Activated effector memory CD4-positive, alpha-beta T cell treated with anti-CD3 and anti-CD28 coated beads, Interleukin-2, amount 50 U/mL, for 16 hours (primary cell): ENCODE results near the gene TANGO2.

Experiments used
- DNase-seq: peaks from one replicate; pipeline ENCODE4 v3.0.0-alpha.2; 2020

Gene TANGO2

DNA sequence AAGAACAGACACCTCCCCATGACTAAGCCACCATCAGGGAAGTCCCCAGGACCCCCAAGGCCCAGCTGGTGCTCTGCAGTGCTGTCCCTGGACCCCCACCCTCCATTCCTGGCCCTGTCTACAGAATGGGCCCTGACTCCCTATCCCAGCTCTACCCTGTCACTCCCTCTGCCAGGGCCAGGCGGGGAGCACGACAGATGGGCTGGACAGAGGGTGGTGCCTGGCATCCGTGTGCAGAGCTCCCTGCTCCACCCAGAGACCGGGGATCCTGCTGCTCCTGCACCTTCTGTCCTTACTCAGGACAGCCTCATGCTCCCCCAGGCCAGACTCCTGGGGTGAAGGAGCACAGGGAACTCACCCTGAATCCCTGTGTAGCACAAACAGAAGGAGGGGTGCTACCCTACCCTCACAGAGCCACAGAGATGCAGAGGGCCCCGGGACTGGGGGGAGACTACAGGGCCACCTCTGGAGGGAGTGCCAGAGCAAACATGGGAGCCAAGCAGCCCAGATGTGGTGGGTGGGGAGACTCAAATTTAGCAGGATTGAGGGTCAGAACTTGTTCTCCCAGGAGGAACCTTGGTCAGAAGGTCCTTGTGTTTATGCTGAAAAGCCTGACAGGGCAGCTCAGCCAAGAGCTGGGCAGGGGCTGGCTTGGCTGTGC lies 6.3 kb upstream of the TANGO2 start:
- no peak for DNase-seq

GRCh38 chr22:20015187-20015625 lies 5.7 kb upstream of the TANGO2 start:
- DNase-seq, result no peak

DNA sequence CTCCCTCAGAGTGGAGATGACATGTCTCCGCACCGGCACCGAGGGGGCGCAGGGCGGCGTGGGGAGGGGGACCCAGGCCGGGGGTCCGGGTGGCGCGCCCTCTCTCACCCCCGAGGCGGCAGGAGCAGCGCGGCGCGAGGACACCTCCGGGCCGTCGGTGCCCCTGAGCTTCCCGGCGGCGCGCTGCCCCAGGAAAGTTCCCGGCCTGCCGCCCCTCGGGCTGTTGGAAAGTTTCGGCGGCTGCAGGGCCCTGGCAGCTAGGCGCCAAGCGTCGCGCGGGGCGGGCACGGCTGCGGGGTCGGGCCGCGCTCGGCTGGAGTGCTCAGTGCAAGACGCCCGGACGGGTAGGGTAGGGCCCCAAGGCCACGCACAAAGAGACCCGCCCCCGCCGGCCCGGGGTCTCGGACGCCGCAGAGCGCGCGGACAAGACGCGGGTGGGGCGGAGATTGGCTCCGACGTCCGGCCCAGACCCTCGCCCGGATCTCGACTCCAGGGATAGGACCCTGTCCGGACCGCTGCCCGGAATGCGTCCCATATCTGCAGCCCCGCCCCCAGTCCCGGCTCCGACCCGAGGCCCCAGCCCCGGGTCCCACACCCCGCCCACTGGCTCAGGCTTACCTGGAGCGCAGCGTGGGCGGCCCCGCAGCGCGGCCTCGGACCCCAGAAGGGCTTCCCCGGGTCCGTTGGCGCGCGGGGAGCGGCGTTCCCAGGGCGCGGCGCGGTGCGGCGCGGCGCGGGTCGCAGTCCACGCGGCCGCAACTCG lies 4.8 kb upstream of the TANGO2 start:
- no peak for DNase-seq

DNA sequence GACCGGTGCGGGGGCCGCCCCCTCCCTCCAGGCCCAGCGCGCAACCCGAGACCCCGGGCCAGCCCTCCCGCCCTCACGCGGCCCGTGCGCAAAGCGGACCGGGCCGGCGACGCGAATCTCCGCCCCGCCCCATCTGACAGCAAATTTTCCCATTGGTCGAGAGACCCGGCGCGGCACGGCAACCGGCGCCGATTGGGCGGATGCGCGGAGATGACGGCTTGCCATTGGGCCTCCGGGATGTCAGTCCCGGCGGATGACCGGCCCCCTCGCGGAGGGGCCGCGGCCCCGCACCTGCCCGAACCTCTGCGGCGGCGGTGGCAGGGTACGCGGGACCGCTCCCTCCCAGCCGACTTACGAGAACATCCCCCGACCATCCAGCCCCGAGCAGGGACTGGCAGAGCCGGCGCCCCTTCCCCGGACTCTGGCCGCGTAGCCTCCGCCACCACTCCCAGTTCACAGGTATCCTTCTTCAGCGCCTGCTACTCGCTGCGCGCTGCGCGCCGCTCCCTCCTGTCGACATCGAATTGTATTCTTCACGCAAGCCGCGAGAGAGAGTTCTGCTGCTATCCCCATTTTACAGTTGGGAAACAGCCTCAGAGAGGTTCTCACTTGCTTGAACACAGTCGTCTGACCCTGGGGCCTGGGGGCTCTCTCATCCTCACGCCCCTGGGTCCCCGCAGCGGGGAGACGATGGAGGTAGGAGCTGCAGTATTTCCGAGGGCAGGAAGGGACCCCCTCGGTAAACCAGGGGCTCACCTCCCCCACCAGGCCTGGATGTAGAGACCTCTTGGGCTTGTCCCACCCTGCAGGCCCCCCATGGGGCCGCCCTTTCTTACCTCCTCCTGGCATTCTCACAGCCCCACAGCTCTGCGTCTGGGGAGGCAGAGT lies 3.9 kb upstream of the TANGO2 start, which contains the start of gene ARVCF:
Gene ARVCF (minus strand): TSS at position 90 of the 888 bp plus-strand sequence. CDS start 26,029 bp downstream, outside the sequence.
- DNase-seq, result peak; percentile 97

GRCh38 chr22:20017622-20017958 lies 3.3 kb upstream of the TANGO2 start:
- no peak for DNase-seq

GRCh38 chr22:20018001-20018400 lies 2.9 kb upstream of the TANGO2 start:
- DNase-seq, result no peak

- no peak for DNase-seq
These were observed 1.0 kb upstream of the TANGO2 start for GRCh38 chr22:20019661-20020532.

DNA sequence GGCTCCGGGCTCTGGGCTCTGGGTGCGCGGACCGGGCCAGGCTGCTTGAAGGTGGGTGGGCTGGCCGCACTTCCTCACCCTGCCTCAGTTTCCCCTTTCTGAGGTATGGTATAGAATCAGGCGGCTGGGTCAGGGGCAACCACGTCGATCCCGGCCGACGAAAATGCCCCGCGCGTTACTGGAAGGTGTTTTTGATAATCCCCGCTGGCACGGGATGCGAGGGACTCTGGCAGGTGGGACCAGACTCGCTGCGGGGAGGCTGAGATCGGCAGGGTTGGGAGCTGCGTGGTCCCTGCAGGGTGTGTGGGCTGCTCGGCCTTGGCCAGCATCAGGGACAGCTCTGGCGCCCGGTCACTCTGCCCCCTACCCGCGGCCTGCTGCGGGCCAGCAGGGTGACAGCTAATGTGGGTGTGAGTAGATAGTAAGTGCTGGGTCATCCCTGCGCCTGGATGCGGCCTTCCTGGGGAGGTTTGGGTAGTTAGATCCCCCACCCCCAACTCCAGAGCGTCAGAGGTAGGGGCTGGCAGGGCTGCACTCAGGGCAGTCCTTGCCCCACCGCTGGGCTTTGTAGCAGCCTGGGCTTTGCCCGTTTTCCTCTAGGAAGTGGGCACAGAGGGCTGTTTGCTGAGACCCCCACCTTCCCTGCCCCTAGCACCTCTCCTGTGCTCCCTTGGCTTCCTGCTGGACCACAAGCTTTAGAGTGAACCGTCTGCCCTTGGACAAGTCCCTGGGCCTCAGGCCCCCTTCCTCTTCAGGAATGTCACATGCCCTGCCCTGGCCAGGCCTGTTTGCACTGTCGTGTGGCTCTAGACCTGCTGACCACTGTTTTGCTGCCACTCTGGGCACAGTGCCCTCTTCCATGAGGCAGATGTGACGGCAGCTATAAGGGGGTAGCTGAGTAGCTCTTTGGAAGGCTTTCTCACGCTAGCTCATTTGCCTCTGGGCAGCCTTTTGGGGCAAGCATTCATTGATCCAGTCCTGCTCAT lies 579 bp downstream of the TANGO2 start:
- DNase-seq, result no peak

DNA sequence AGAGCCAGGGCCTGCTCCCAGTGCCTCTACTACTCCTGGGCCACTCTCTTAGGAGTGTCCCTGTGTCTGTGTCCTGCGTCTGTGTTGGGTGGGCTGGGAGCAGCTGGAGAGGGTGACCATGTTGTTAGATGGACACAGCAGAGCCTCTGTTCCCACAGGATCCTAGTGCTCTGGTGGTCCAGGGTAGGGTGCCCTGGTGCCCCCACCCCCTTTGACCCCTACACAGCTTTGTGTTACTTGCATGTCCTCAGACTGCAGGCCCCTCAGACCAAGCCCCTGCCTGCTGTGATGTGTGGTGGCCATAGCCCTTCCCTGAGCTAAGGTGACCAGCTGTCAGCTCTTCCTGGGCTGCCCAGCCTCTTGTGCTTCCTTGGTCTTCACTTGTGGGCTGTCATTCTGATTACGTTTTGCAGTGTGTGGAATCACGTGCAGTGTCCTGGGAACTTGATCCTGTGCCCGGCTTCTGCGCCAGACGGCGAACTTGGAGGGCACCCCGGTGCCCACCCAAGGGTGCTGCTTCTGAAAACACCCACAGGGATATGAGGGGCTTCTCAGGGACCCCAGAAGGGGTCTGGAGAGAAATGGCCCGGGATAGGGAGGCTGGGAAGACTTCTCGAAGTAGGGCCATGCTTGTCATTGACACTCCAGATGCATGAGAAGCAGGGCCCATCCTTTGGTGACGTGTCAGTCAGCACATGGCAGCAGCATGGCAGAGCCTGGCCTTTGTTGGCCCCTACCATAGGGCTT lies 1.5 kb downstream of the TANGO2 start:
- no peak for DNase-seq

DNA sequence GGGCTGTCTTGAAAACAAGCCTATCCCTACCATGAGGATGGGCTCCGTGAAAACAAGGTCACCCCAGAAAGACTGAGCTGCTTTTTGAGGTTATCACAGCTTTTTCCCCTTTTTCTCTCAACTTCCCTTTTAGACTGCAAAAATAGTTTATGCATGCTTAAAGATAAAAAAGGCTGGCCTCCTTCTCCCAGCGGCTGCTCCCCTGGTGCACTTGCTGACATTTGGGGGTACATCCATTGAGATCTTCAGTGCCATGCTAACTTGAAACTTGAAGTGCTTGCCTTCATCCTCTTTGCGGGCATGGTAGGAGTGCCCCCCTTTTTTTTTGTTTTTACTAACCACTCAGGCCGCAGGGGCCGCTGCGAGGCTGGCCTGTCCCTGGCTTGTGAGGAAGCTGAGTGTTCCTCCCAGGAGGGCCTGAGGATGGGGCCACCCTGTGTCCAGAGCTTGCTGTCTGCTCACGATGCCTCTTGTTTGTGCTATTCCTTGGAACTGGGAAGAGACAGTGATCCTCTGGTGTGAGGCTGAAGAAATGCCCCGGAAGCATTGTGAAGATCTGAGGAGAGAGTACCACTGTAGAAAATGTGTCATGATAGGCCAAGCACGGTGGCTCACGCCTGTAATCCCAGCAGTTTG lies 2.2 kb downstream of the TANGO2 start:
- no peak for DNase-seq

GRCh38 chr22:20024225-20024624 lies 3.3 kb downstream of the TANGO2 start:
- DNase-seq, result no peak

DNA sequence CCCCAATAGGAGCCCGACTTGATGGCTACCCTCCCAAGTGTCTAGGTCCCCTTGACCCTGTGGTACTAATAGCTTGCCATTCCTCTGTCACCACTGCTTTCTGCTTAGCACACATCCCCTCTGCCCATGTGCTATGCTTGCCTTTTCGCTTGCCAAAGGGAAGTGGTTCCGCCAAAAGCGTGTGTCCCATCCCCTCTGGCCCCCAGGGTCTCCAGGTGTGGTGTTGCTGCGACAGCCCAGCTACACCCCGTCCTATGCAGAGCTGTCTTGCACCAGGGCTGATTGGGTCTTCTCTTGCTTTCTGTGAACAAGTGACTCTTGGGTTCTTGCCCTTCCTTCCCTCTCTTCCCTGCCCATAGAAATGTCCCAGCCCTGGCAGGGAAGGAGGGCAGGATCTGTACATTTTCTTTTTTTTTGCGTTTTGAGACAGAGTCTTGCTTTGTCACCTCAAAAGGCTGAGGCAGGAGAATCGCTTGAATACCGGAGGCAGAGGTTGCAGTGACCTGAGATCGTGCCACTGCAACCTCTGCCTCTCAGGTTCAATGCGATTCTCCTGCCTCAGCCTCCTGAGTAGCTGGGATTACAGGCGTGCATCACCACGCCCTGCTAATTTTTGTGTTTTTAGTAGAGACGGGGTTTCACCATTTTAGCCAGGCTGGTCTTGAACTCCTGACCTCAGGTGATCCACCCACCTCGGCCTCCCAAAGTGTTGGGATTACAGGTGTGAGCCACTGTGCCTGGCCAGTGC lies 3.9 kb downstream of the TANGO2 start:
- no peak for DNase-seq

- DNase-seq, result peak; percentile 48
These were observed 4.7 kb downstream of the TANGO2 start for GRCh38 chr22:20025401-20026203.

DNA sequence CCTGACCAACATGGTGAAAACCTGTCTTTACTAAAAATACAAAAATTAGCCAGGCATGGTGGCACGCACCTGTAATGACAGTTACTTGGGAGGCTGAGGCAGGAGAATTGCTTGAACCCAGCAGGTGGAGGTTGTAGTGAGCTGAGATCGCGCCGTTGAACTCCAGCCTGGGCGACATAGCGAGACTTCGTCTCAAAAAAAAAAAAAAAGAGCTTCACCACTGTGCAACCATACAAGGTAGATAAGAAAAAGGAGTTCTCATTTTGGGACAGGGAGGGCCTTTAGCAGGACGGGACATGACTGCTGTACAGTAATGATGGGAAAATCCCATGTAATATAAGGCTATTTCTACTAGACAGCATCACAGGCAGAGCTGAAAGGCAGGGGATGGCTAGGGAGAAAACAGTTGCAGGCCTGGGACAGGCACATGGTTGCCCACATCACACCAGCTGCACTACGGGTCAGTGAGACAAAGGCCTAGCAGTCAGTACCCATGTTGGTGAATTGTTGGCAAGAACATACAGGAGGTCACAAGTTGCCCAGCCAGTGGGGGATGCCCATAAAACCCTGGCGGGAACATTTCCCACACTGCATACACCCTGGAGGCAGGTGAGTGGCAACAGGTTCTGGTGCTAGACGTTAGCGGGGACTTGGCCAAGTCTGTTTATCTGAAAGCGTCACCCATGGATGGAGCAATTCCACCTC lies 5.4 kb downstream of the TANGO2 start:
- no peak for DNase-seq

GRCh38 chr22:20026996-20027601 lies 6.2 kb downstream of the TANGO2 start:
- no peak for DNase-seq

DNA sequence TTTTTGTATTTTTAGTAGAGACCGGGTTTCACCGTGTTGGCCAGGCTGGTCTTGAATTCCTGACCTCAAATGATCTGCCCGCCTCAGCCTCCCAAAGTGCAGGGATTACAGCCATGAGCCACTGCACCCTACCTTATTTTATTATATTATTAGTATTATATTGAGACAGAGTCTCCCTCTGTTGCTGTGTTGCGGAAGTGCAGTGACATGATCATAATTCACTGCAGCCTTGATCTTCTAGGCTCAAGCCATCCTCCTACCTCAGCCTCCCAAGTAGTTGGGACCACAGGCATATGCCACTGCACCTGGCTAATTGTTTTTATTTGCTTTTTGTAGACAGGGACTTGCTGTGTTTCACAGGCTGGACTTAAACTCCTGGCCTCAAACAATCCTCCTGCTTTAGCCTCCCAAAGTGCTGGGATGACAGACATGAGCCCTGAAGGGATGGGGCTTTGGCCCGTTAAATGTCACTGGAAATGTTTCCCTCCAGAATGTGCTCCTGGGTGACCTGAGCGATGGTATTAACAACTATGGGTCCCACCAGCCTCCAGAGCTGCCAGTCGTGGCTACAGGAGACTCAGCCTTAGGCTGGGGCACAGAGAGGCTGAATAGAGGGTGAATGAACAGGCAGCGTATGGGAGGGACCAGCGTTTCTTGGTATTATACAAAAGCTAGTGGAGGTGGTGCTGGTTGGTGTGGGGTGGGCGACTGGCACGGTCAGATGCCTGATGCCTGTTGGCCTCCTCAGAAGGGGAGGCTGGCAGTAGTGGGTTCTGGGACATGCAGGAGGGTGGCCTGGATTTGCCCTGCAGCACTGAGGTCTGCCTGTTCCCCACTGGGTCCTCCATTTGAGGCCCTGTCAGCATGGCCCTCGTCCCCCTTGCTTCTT lies 7.3 kb downstream of the TANGO2 start:
- DNase-seq, result no peak
